Activated T-helper 1 cell treated with anti-CD3 and anti-CD28 coated beads, Interleukin-12 subunit alpha, Interleukin-12 subunit beta, Interleukin-2, Interleukin-4 antibody, amounts not matched to agents 30 ng/mL and 10 ng/mL and 1 ng/mL, durations not matched to agents 14 hours and 24 hours and 36 hours (primary cell): Measurements from ENCODE around the gene GALNT14. TPM values are rescaled to one million over a fixed set of nuclear protein-coding genes. Genes with fewer than 3 reads are reported as not detected.

Source experiments
- DNase-seq: peaks from one replicate; pipeline ENCODE4 v3.0.0; 2021; ENCODE audit warnings: low spot score
- H3K27ac Mint-ChIP-seq: one replicate; pipeline ENCODE4 v1.8.0; 2021; ENCODE audit warnings: mild to moderate bottlenecking, mixed read lengths
- H3K27me3 Mint-ChIP-seq: one replicate; pipeline ENCODE4 v1.8.0; 2022; ENCODE audit warnings: mild to moderate bottlenecking, moderate library complexity, mixed read lengths; ENCODE audit not compliant: insufficient read depth
- H3K36me3 Mint-ChIP-seq: one replicate; pipeline ENCODE4 v1.8.0; 2021; ENCODE audit warnings: low read depth, mixed read lengths
- H3K4me1 Mint-ChIP-seq: one replicate; pipeline ENCODE4 v1.8.0; 2021; ENCODE audit warnings: low read depth, mixed read lengths
- H3K4me3 Mint-ChIP-seq: one replicate; pipeline ENCODE4 v1.8.0; 2021; ENCODE audit warnings: mild to moderate bottlenecking, moderate library complexity, mixed read lengths
- H3K9me3 Mint-ChIP-seq: one replicate; pipeline ENCODE4 v1.8.0; 2021; ENCODE audit warnings: mixed read lengths
- intact Hi-C: fragments of 100-400 bp; cut with micrococcal nuclease; formaldehyde crosslinking; loops from one replicate; pipeline ENCODE4 v1.15.1; 2024
- total RNA-seq: library from RNA; stranded (reverse); gene quantifications from 2 replicates; pipeline ENCODE4 v1.2.3, GENCODE V29; 2022

Gene GALNT14
- total RNA-seq, 1 donor from 2014 or later = 0.21 TPM

GRCh38 chr2:31054842-31055388 lies 83.3 kb downstream of the GALNT14 start:
- Mint-ChIP-seq H3K9me3 (no peaks in the 10 kb centered on the region), H3K4me3 (no peak overlapping the region), H3K27me3 (no peaks in the 10 kb centered on the region), H3K36me3 (no peaks in the 10 kb centered on the region), H3K27ac (no peak overlapping the region), H3K4me1 (peaks cover 7% of the 10 kb centered on the region)
- no peak for DNase-seq
- intact Hi-C loops = no loop called here

GRCh38 chr2:31053929-31054782 lies 84.1 kb downstream of the GALNT14 start:
- no peak for DNase-seq
- Mint-ChIP-seq H3K27ac (no peak overlapping the region), H3K27me3 (no peaks in the 10 kb centered on the region), H3K36me3 (no peaks in the 10 kb centered on the region), H3K9me3 (no peaks in the 10 kb centered on the region), H3K4me3 (no peak overlapping the region), H3K4me1 (peaks cover 7% of the 10 kb centered on the region)
- intact Hi-C loops = no loop called here

DNA sequence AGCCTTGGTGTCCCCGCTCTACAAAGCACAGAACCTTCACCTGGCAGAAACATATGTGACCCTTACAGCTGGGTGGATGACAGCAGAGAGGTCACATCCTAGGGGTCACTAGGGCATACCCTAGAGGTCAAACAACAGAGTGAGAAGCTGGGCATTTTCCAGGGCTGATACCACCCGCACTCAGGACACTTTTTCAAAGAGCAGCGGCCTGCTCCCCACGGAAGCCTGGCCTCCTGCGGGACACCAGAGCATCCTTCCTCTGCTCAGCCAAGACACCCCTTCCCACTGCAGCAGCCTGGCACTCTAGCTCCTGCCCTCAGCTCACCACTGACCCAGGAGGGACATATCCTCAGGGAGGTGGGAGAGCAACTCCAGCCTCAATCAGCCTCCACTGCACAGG lies 86.0 kb downstream of the GALNT14 start:
- Mint-ChIP-seq H3K4me1 (peaks cover 7% of the 10 kb centered on the region), H3K27ac (no peak overlapping the region), H3K36me3 (no peaks in the 10 kb centered on the region), H3K27me3 (no peaks in the 10 kb centered on the region), H3K9me3 (no peaks in the 10 kb centered on the region), H3K4me3 (no peak overlapping the region)
- intact Hi-C loops = no loop called here
- DNase-seq = no peak

DNA sequence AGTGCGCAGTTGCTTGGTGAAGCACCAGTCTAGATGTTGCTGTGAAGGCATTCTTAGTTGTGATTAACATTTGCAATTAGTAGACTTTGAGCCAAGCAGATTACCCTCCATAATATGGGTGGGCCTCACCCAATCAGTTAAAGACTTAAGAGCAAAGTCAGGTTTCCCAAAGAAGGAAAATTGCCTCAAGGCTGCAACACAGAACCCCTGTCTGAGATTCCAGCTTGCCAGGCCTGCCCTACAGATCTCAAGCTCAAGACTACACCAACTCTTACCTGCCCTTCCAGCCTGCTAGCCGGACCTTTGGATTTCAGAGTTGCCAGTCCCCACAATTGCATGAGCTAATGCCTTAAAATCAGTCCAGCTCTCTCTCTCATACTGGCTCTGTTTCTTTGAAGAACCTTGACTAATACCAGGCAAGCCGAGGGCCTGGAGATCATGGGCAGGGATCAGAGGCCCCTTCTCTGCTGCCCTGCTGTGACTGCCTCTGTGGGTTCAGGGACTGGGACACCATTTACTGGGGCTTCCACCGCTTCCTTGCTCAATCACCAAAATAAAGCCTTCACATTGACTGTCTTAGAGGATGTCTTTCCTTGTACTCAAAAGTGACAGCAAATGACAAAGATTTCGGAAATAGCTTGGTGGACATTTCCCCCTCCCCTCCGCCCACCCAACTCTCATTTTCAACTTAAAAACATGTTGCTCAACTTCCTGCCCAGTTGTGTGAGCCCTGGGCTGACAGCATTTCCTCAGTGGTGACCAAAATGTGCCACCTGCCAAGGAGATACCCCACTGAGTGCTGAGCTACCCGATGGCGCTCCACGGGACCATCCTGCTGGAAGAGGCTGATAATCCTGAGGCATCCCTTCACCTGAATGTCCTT lies 86.7 kb downstream of the GALNT14 start:
- Mint-ChIP-seq H3K36me3 (no peaks in the 10 kb centered on the region), H3K4me1 (peaks cover 7% of the 10 kb centered on the region), H3K27me3 (no peaks in the 10 kb centered on the region), H3K4me3 (no peak overlapping the region), H3K27ac (peak overlapping the region; percentile 64), H3K9me3 (no peaks in the 10 kb centered on the region)
- no peak for DNase-seq
- intact Hi-C loops = no loop called here

DNA sequence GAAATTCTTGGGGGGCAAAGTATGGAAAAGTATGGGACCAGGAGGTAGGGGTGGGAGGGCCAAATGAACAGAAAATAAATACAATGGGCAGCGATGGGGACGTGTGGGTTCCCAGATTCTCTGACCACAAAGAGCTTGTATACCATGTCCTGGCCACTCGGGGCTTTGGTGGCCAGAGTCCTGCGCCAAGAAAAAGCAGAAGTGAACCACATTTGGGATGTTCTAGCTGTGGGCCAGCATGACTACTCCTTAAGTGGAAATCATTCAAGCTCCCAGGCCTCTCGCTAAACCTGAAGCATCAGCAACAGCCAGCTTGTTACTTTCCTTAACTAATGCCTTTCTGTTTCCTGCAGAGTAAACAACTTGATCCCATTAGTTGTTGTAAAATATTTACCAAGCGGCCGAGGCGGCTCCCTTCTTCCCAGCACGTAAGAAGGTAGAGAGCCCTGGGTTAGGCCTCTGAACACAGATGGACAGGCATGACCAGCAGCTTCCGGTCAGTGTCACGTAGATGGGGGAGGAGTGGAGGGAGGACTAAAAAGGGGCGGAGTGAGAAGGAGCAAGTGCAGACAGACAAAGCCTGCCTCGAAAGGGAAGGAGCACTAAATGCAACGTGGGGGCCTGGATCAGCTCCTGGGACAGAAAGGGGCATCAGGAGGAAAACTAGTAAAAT lies 88.2 kb downstream of the GALNT14 start:
- Mint-ChIP-seq H3K4me3 (no peak overlapping the region), H3K36me3 (no peaks in the 10 kb centered on the region), H3K27me3 (no peaks in the 10 kb centered on the region), H3K4me1 (peaks cover 7% of the 10 kb centered on the region), H3K27ac (no peak overlapping the region), H3K9me3 (no peaks in the 10 kb centered on the region)
- DNase-seq = no peak
- intact Hi-C loops = no loop called here

DNA sequence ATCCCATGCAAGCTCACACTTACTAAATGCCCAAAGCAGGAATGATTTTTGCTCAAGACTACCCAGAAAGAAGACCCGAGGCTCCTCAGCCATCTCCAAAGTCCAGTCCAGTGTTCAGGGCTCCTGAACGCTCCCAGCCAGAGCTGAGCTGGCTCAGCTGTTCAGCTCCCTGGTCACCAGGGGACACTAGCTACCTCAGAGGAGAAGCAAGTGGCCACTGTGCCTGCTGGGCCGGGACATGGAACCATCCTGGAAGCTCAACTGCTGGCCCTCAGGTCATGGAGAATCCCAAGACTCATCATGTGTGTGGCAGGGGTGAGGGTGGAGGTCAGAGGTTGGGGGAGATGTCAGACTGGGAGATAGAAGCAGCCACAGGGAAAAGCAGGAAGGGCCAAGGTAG lies 89.0 kb downstream of the GALNT14 start:
- Mint-ChIP-seq H3K4me3 (no peak overlapping the region), H3K27ac (no peak overlapping the region), H3K9me3 (no peaks in the 10 kb centered on the region), H3K27me3 (no peaks in the 10 kb centered on the region), H3K4me1 (peaks cover 7% of the 10 kb centered on the region), H3K36me3 (no peaks in the 10 kb centered on the region)
- DNase-seq = no peak
- intact Hi-C loops = no loop called here

DNA sequence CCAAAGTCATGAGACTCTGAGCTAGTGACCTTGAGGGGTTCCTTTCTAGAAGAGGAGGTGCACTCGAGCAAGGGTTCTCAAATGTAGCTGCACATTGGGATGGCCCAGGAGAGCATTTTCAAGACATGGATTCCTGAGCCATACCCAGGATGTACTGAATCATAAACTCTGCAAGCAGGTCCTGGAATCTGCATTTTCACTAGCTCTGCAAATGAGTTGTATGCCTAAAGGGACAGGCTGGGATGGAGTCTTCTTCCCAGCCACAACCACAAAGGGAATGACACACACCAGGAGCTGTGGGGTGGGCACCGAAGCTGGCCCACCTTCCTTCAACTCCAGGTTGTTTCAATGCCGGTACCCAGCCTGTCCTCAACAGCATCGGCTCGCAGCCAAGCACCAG lies 90.6 kb downstream of the GALNT14 start:
- peaks cover 7% of the 10 kb centered on the region for H3K4me1 Mint-ChIP-seq
- intact Hi-C loops = no loop called here
- H3K9me3 Mint-ChIP-seq = no peaks in the 10 kb centered on the region
- no peak for DNase-seq
- H3K36me3 Mint-ChIP-seq = no peaks in the 10 kb centered on the region
- no peak overlapping the region for H3K4me3 Mint-ChIP-seq
- H3K27ac Mint-ChIP-seq = no peak overlapping the region
- no peaks in the 10 kb centered on the region for H3K27me3 Mint-ChIP-seq

DNA sequence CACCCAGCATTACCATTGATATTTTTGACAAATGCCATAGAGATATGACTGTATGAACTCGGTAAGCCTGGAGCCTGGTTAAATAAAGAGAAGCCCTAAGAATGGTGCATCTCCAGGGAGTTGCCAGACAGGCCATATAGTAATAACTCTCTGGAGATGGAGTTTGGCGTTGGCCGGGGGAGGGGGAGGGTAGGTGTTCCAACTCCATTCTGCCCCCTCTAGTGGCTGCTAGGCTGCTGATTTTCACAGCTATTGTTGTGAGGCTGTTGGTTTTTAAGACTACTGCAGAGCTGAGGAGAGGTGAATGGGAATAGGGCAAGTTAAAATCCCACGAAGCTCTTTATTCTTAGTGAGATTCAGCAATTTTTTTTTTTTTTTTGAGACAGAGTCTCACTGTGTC lies 99.9 kb downstream of the GALNT14 start:
- peaks cover 3% of the 10 kb centered on the region for H3K36me3 Mint-ChIP-seq
- H3K9me3 Mint-ChIP-seq = peaks cover 20% of the 10 kb centered on the region
- intact Hi-C loops = no loop called here
- no peak overlapping the region for H3K4me3 Mint-ChIP-seq
- no peak overlapping the region for H3K27ac Mint-ChIP-seq
- H3K4me1 Mint-ChIP-seq = no peaks in the 10 kb centered on the region
- no peaks in the 10 kb centered on the region for H3K27me3 Mint-ChIP-seq
- DNase-seq = no peak

GRCh38 chr2:31037058-31037457 lies 101.2 kb downstream of the GALNT14 start:
- intact Hi-C loops = no loop called here
- peaks cover 20% of the 10 kb centered on the region for H3K9me3 Mint-ChIP-seq
- no peak overlapping the region for H3K27ac Mint-ChIP-seq

DNA sequence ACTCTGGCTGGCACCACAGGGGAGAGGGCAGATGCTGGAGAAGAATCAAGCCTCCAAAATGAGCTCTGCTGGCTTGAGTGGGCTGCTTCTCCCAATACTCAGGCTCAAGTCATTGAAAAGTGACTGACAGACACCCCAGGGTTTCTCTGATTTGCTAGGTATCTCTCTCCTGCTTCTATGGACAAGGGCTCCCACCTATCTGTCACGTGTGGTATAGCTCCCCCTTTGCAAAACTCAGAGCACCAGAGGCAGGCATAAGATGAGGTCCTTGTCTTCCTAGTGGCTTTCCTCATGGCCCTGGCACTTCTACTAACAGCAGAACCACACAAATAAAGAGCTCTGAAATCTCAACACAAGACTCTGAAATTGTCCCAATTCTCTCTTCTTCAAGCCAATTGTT lies 105.2 kb downstream of the GALNT14 start:
- H3K27me3 Mint-ChIP-seq = peaks cover 1% of the 10 kb centered on the region
- no peak for DNase-seq
- no peak overlapping the region for H3K4me3 Mint-ChIP-seq
- H3K4me1 Mint-ChIP-seq = no peaks in the 10 kb centered on the region
- H3K9me3 Mint-ChIP-seq = peaks cover 20% of the 10 kb centered on the region
- H3K36me3 Mint-ChIP-seq = peaks cover 3% of the 10 kb centered on the region
- intact Hi-C loops = no loop called here
- no peak overlapping the region for H3K27ac Mint-ChIP-seq

More at GRCh38 chr2:31037058-31037457, 101.2 kb downstream of the GALNT14 start:
- no peak for DNase-seq
- Mint-ChIP-seq H3K36me3 (peaks cover 3% of the 10 kb centered on the region), H3K27me3 (peaks cover 1% of the 10 kb centered on the region), H3K4me1 (no peaks in the 10 kb centered on the region), H3K4me3 (no peak overlapping the region)

DNA sequence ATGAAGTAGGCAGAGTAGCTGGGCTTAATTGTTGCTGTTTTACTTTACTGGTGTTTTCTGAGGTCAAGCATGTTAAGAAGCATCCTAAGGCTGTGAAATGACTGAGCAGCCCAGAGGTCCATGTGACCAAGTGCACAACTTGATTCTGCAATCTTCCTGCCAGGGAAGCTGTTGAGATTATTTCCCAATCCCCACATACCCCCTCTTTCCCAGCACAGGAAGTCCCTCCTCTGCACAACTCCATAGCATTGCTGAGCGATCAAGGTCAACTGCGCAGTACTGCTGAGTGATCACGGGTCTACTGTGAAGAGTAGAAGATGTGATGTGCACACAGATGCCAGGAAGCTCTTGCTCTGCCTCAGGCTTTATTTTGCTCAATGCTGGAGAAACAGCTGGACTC lies 105.8 kb downstream of the GALNT14 start:
- Mint-ChIP-seq H3K36me3 (peaks cover 3% of the 10 kb centered on the region), H3K27ac (no peak overlapping the region), H3K27me3 (peaks cover 1% of the 10 kb centered on the region), H3K4me3 (no peak overlapping the region), H3K9me3 (peaks cover 16% of the 10 kb centered on the region), H3K4me1 (no peaks in the 10 kb centered on the region)
- intact Hi-C loops = no loop called here
- no peak for DNase-seq

GRCh38 chr2:31031132-31031706 lies 107.0 kb downstream of the GALNT14 start:
- no peak overlapping the region for H3K4me3 Mint-ChIP-seq
- no peaks in the 10 kb centered on the region for H3K36me3 Mint-ChIP-seq
- peaks cover 1% of the 10 kb centered on the region for H3K27me3 Mint-ChIP-seq
- intact Hi-C loops = no loop called here
- H3K27ac Mint-ChIP-seq = no peak overlapping the region
- DNase-seq = no peak
- H3K4me1 Mint-ChIP-seq = no peaks in the 10 kb centered on the region
- H3K9me3 Mint-ChIP-seq = peaks cover 3% of the 10 kb centered on the region
